B cell (primary cell): Measurements from ENCODE around the gene SLC27A1.

Source experiments
- EZH2 ChIP-seq: IDR thresholded peaks from 2 replicates; pipeline ENCODE4 v1.6.1; 2012; ENCODE audit warnings: borderline replicate concordance, low read depth, mild to moderate bottlenecking, moderate library complexity, low read length; ENCODE audit not compliant: insufficient read depth, poor library complexity, severe bottlenecking
- TF ChIP-seq, protein P1 (sequence below): fragments of 200-600 bp; IDR thresholded peaks from one replicate; pipeline ENCODE4 v1.8.0; 2022; ENCODE audit warnings: antibody characterized with exemption, mild to moderate bottlenecking

DNA sequence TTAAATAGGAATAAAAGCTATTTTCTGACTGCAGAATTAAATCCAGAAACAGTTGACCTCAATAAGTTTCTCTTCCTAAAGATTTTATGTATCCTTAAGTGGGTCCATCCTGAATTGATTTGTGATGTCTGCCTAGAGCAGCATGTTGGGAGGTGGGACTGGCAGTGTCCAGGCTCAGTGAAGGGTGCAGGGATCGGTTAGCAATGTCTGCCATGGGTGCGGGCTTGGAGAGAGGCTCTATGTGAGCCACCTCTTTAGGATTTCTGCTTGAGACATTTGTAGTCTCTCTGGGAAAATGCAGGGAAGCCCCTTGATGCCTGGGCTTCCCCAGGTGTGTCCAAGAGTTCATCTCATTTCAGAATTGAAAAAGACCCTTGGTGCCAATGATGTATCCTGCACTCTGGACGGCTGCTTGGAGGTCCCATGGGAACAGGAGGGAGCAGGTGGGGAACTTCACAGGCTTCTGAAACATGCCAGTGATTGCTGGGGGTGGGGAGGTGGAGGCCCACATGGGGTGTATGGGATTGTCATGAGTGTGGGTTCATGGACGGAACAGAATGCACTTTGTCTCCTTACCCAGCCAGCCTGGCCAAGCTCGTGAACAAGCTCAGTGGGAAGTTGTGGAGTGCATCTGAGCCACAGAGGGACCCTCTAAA, 78.9 kb downstream of the SLC27A1 start:
- TF ChIP-seq, protein P1, sequence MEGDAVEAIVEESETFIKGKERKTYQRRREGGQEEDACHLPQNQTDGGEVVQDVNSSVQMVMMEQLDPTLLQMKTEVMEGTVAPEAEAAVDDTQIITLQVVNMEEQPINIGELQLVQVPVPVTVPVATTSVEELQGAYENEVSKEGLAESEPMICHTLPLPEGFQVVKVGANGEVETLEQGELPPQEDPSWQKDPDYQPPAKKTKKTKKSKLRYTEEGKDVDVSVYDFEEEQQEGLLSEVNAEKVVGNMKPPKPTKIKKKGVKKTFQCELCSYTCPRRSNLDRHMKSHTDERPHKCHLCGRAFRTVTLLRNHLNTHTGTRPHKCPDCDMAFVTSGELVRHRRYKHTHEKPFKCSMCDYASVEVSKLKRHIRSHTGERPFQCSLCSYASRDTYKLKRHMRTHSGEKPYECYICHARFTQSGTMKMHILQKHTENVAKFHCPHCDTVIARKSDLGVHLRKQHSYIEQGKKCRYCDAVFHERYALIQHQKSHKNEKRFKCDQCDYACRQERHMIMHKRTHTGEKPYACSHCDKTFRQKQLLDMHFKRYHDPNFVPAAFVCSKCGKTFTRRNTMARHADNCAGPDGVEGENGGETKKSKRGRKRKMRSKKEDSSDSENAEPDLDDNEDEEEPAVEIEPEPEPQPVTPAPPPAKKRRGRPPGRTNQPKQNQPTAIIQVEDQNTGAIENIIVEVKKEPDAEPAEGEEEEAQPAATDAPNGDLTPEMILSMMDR: no peak
- no peak for TF ChIP-seq EZH2
